GM23338 (cell line): ENCODE results near the gene FCN3. TPM values are rescaled to one million over a fixed set of nuclear protein-coding genes. Genes with fewer than 3 reads are reported as not detected.

ENCODE experiments used
- ATAC-seq: fragments of 200-7000 bp; cut with Tn5 transposase; 3 replicates; pipeline ENCODE4 v1.9.1; 2020
- DNase-seq: peaks from one replicate; pipeline ENCODE4 v3.0.0-alpha.2; 2015; ENCODE audit warnings: low spot score
- H2AFZ ChIP-seq: fragments of 200-600 bp; sonication (generic); 2 replicates; pipeline ENCODE4 v1.8.0; 2016; ENCODE audit warnings: antibody characterized with exemption, mild to moderate bottlenecking, moderate library complexity
- H3F3A ChIP-seq: fragments of 200-600 bp; sonication (generic); replicated peaks from 2 replicates; pipeline ENCODE4 v1.8.0; 2017; ENCODE audit warnings: antibody characterized with exemption, mixed run types, low read depth
- H3K27ac ChIP-seq: fragments of 200-600 bp; sonication (generic); 2 replicates; pipeline ENCODE4 v1.6.1; 2016; ENCODE audit warnings: low read depth
- H3K27me3 ChIP-seq: fragments of 200-600 bp; sonication (generic); 2 replicates; pipeline ENCODE4 v1.8.0; 2016; ENCODE audit warnings: mild to moderate bottlenecking, mixed run types, moderate library complexity; ENCODE audit not compliant: insufficient read depth
- H3K36me3 ChIP-seq: fragments of 200-600 bp; sonication (generic); 2 replicates; pipeline ENCODE4 v1.8.0; 2016; ENCODE audit warnings: mild to moderate bottlenecking; ENCODE audit not compliant: insufficient read depth
- H3K4me1 ChIP-seq: fragments of 200-600 bp; sonication (generic); 2 replicates; pipeline ENCODE4 v1.8.0; 2016; ENCODE audit warnings: mild to moderate bottlenecking, moderate library complexity; ENCODE audit not compliant: insufficient read depth
- H3K4me2 ChIP-seq: fragments of 200-600 bp; sonication (generic); 2 replicates; pipeline ENCODE4 v1.7.1; 2017; ENCODE audit warnings: mixed run types
- H3K4me3 ChIP-seq: fragments of 200-600 bp; sonication (generic); 2 replicates; pipeline ENCODE4 v1.6.1; 2016; ENCODE audit warnings: mixed run types
- H3K79me2 ChIP-seq: fragments of 200-600 bp; sonication (generic); replicated peaks from 2 replicates; pipeline ENCODE4 v1.8.0; 2017; ENCODE audit warnings: mild to moderate bottlenecking; ENCODE audit not compliant: insufficient read depth
- H3K9me2 ChIP-seq: fragments of 200-600 bp; sonication (generic); 2 replicates; pipeline ENCODE4 v1.8.0; 2017; ENCODE audit not compliant: insufficient read depth
- H4K20me1 ChIP-seq: fragments of 200-600 bp; sonication (generic); replicated peaks from 2 replicates; pipeline ENCODE4 v1.8.0; 2017; ENCODE audit warnings: mild to moderate bottlenecking; ENCODE audit not compliant: insufficient read depth
- H3K27ac Mint-ChIP-seq: 2 replicates; pipeline ENCODE4 v1.8.0; 2020; ENCODE audit warnings: inconsistent platforms, mild to moderate bottlenecking, moderate library complexity, mixed read lengths
- H3K27me3 Mint-ChIP-seq: 3 replicates; pipeline ENCODE4 v1.8.0; 2022; ENCODE audit warnings: low read depth, mild to moderate bottlenecking, moderate library complexity, mixed read lengths, inconsistent platforms; ENCODE audit not compliant: insufficient read depth, poor library complexity
- H3K36me3 Mint-ChIP-seq: 3 replicates; pipeline ENCODE4 v1.8.0; 2021; ENCODE audit warnings: low read depth, mild to moderate bottlenecking, inconsistent platforms, moderate library complexity, mixed read lengths
- H3K4me1 Mint-ChIP-seq: 3 replicates; pipeline ENCODE4 v1.8.0; 2020; ENCODE audit warnings: mild to moderate bottlenecking, inconsistent platforms, mixed read lengths
- H3K4me3 Mint-ChIP-seq: 3 replicates; pipeline ENCODE4 v1.8.0; 2021; ENCODE audit warnings: moderate library complexity, mild to moderate bottlenecking, inconsistent platforms, mixed read lengths
- H3K9me3 Mint-ChIP-seq: 3 replicates; pipeline ENCODE4 v1.8.0; 2020; ENCODE audit warnings: moderate library complexity, mild to moderate bottlenecking, inconsistent platforms, mixed read lengths
- CREB1 ChIP-seq: fragments of 250-450 bp; sonication (Bioruptor Pico); IDR thresholded peaks from 2 replicates; pipeline ENCODE4 v1.5.0; 2020; ENCODE audit warnings: low read depth, mild to moderate bottlenecking, moderate library complexity
- EZH2 ChIP-seq: fragments of 200-600 bp; sonication (generic); IDR thresholded peaks from one replicate; pipeline ENCODE4 v1.8.0; 2017; ENCODE audit warnings: antibody characterized with exemption, mild to moderate bottlenecking, low read depth; ENCODE audit not compliant: unreplicated experiment
- EZH2phosphoT487 ChIP-seq: fragments of 200-600 bp; sonication (generic); IDR thresholded peaks from one replicate; pipeline ENCODE4 v1.8.1; 2018; ENCODE audit warnings: antibody characterized with exemption; ENCODE audit not compliant: unreplicated experiment
- JUNB ChIP-seq: IDR thresholded peaks from one replicate; pipeline ENCODE4 v1.6.1; 2016; ENCODE audit warnings: antibody characterized with exemption; ENCODE audit not compliant: unreplicated experiment
- NANOG ChIP-seq: IDR thresholded peaks from 2 replicates; pipeline ENCODE4 v1.6.1; 2016; ENCODE audit warnings: antibody characterized with exemption, borderline replicate concordance
- POLR2AphosphoS5 ChIP-seq: IDR thresholded peaks from 2 replicates; pipeline ENCODE4 v1.6.1; 2016; ENCODE audit warnings: antibody characterized with exemption, low read depth
- STAT1 ChIP-seq: IDR thresholded peaks from one replicate; pipeline ENCODE4 v1.6.1; 2016; ENCODE audit warnings: antibody characterized with exemption; ENCODE audit not compliant: unreplicated experiment
- ZNF114 ChIP-seq: fragments of 250-450 bp; sonication (Bioruptor Pico); IDR thresholded peaks from 2 replicates; pipeline ENCODE4 v1.5.0; 2020; ENCODE audit warnings: mild to moderate bottlenecking, moderate library complexity
- ZNF331 ChIP-seq: fragments of 250-450 bp; sonication (Bioruptor Pico); IDR thresholded peaks from 2 replicates; pipeline ENCODE4 v1.5.0; 2020; ENCODE audit warnings: low read depth, mild to moderate bottlenecking, moderate library complexity
- polyA plus RNA-seq: library from polyadenylated mRNA; unstranded; fragments of >200 nt; fragmentation: Nextera tagmentation; extraction: Ambion mirVana; gene quantifications from 2 replicates; pipeline ENCODE4 v1.2.1, GENCODE V29; 2016
- total RNA-seq: library from RNA; depleted of rRNA; stranded (reverse); fragments of >200 nt; shearing (Covaris generic); gene quantifications from 2 replicates; pipeline ENCODE4 v1.2.3, GENCODE V29; 2014
- TF ChIP-seq, protein P1 (sequence below): fragments of 250-450 bp; sonication (Bioruptor Pico); IDR thresholded peaks from 2 replicates; pipeline ENCODE4 v1.5.0; 2020; ENCODE audit warnings: mild to moderate bottlenecking, moderate library complexity
- TF ChIP-seq, protein P2 (sequence below): IDR thresholded peaks from 2 replicates; pipeline ENCODE4 v1.6.1; 2016; ENCODE audit warnings: antibody characterized with exemption
- TF ChIP-seq, protein P3 (sequence below), 2 experiments: fragments of 200-600 bp in 1 of 2; sonication (generic) in 1 of 2; conservative IDR thresholded peaks; 2 replicates each; pipeline versions ENCODE4 v1.5.1 to v1.6.1; 2016 to 2017; ENCODE audit warnings: antibody characterized with exemption in 2 of 2, low read depth in 2 of 2, mild to moderate bottlenecking in 2 of 2, moderate library complexity in 1 of 2
- TF ChIP-seq, protein P4 (sequence below): IDR thresholded peaks from one replicate; pipeline ENCODE4 v1.6.1; 2018; ENCODE audit warnings: antibody characterized with exemption; ENCODE audit not compliant: unreplicated experiment

The FCN3 gene
- total and polyA plus RNA-seq, 2 experiments from 2014 or later: 0.49 TPM; not detected in 1

DNA sequence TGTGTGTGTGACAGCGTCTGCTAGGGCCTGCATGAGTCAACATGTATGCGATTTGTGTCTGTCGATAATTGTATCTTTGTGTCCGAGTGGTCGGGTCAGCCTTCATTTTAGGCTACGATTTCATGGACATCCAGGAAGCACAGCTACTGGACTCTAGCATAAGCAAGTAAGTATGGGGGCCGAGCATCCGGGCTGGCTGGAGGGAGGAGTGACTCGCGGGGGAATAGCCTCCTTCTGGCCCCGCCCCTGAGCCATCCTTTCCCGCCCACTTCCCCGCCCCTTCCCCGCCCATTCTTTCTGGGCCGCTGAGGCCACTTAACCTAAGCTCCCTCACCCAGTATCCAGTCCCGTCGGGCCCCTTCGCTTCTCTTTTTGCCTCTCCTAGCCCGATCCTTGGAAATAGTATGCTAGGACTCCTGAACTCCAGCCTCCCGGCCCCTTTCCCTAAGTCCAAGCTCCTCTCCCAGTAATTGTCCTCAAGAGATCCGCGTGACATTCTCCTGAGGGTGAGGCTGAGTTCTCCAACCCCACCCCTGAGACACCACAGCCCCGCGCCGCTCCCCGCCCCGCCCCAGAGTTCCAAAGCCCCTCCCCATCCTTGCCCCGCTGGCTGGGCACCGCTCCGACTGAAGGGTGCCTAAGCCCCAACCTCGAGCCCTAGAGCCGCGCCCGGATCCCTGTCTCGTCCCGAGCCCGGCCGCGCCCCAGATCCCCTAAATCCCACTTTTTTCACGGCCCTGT lies 9.1 kb downstream of the FCN3 start:
- Mint-ChIP-seq H3K36me3 (no peaks in the 10 kb centered on the region), H3K9me3 (no peaks in the 10 kb centered on the region), H3K27me3 (peaks cover 22% of the 10 kb centered on the region), H3K27ac (peak overlapping the region; percentile 86), H3K4me3 (peak overlapping the region; percentile 86), H3K4me1 (peaks cover 27% of the 10 kb centered on the region)
- ATAC-seq (peak; percentile 55), DNase-seq (peak; percentile 88)
- TF ChIP-seq POLR2AphosphoS5 (peak; percentile 69), STAT1 (peak; percentile 32), EZH2 (no peak), JUNB (no peak), NANOG (no peak), CREB1 (CRISPR knock-in tag) (no peak), ZNF114 (no peak), EZH2phosphoT487 (no peak), ZNF331 (CRISPR knock-in tag) (no peak)
- TF ChIP-seq, protein P1, sequence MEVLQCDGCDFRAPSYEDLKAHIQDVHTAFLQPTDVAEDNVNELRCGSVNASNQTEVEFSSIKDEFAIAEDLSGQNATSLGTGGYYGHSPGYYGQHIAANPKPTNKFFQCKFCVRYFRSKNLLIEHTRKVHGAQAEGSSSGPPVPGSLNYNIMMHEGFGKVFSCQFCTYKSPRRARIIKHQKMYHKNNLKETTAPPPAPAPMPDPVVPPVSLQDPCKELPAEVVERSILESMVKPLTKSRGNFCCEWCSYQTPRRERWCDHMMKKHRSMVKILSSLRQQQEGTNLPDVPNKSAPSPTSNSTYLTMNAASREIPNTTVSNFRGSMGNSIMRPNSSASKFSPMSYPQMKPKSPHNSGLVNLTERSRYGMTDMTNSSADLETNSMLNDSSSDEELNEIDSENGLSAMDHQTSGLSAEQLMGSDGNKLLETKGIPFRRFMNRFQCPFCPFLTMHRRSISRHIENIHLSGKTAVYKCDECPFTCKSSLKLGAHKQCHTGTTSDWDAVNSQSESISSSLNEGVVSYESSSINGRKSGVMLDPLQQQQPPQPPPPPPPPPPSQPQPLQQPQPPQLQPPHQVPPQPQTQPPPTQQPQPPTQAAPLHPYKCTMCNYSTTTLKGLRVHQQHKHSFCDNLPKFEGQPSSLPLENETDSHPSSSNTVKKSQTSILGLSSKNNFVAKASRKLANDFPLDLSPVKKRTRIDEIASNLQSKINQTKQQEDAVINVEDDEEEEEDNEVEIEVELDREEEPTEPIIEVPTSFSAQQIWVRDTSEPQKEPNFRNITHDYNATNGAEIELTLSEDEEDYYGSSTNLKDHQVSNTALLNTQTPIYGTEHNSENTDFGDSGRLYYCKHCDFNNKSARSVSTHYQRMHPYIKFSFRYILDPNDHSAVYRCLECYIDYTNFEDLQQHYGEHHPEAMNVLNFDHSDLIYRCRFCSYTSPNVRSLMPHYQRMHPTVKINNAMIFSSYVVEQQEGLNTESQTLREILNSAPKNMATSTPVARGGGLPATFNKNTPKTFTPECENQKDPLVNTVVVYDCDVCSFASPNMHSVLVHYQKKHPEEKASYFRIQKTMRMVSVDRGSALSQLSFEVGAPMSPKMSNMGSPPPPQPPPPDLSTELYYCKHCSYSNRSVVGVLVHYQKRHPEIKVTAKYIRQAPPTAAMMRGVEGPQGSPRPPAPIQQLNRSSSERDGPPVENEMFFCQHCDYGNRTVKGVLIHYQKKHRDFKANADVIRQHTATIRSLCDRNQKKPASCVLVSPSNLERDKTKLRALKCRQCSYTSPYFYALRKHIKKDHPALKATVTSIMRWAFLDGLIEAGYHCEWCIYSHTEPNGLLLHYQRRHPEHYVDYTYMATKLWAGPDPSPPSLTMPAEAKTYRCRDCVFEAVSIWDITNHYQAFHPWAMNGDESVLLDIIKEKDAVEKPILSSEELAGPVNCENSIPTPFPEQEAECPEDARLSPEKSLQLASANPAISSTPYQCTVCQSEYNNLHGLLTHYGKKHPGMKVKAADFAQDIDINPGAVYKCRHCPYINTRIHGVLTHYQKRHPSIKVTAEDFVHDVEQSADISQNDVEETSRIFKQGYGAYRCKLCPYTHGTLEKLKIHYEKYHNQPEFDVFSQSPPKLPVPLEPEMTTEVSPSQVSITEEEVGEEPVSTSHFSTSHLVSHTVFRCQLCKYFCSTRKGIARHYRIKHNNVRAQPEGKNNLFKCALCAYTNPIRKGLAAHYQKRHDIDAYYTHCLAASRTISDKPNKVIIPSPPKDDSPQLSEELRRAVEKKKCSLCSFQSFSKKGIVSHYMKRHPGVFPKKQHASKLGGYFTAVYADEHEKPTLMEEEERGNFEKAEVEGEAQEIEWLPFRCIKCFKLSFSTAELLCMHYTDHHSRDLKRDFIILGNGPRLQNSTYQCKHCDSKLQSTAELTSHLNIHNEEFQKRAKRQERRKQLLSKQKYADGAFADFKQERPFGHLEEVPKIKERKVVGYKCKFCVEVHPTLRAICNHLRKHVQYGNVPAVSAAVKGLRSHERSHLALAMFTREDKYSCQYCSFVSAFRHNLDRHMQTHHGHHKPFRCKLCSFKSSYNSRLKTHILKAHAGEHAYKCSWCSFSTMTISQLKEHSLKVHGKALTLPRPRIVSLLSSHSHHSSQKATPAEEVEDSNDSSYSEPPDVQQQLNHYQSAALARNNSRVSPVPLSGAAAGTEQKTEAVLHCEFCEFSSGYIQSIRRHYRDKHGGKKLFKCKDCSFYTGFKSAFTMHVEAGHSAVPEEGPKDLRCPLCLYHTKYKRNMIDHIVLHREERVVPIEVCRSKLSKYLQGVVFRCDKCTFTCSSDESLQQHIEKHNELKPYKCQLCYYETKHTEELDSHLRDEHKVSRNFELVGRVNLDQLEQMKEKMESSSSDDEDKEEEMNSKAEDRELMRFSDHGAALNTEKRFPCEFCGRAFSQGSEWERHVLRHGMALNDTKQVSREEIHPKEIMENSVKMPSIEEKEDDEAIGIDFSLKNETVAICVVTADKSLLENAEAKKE: no peak
- TF ChIP-seq, protein P2, sequence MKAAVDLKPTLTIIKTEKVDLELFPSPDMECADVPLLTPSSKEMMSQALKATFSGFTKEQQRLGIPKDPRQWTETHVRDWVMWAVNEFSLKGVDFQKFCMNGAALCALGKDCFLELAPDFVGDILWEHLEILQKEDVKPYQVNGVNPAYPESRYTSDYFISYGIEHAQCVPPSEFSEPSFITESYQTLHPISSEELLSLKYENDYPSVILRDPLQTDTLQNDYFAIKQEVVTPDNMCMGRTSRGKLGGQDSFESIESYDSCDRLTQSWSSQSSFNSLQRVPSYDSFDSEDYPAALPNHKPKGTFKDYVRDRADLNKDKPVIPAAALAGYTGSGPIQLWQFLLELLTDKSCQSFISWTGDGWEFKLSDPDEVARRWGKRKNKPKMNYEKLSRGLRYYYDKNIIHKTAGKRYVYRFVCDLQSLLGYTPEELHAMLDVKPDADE: no peak
- TF ChIP-seq, protein P3, sequence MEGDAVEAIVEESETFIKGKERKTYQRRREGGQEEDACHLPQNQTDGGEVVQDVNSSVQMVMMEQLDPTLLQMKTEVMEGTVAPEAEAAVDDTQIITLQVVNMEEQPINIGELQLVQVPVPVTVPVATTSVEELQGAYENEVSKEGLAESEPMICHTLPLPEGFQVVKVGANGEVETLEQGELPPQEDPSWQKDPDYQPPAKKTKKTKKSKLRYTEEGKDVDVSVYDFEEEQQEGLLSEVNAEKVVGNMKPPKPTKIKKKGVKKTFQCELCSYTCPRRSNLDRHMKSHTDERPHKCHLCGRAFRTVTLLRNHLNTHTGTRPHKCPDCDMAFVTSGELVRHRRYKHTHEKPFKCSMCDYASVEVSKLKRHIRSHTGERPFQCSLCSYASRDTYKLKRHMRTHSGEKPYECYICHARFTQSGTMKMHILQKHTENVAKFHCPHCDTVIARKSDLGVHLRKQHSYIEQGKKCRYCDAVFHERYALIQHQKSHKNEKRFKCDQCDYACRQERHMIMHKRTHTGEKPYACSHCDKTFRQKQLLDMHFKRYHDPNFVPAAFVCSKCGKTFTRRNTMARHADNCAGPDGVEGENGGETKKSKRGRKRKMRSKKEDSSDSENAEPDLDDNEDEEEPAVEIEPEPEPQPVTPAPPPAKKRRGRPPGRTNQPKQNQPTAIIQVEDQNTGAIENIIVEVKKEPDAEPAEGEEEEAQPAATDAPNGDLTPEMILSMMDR (conservative IDR thresholded peaks at IDR 0.05; ENCODE audit: low read depth in 2 of 2): no peak
- TF ChIP-seq, protein P4, sequence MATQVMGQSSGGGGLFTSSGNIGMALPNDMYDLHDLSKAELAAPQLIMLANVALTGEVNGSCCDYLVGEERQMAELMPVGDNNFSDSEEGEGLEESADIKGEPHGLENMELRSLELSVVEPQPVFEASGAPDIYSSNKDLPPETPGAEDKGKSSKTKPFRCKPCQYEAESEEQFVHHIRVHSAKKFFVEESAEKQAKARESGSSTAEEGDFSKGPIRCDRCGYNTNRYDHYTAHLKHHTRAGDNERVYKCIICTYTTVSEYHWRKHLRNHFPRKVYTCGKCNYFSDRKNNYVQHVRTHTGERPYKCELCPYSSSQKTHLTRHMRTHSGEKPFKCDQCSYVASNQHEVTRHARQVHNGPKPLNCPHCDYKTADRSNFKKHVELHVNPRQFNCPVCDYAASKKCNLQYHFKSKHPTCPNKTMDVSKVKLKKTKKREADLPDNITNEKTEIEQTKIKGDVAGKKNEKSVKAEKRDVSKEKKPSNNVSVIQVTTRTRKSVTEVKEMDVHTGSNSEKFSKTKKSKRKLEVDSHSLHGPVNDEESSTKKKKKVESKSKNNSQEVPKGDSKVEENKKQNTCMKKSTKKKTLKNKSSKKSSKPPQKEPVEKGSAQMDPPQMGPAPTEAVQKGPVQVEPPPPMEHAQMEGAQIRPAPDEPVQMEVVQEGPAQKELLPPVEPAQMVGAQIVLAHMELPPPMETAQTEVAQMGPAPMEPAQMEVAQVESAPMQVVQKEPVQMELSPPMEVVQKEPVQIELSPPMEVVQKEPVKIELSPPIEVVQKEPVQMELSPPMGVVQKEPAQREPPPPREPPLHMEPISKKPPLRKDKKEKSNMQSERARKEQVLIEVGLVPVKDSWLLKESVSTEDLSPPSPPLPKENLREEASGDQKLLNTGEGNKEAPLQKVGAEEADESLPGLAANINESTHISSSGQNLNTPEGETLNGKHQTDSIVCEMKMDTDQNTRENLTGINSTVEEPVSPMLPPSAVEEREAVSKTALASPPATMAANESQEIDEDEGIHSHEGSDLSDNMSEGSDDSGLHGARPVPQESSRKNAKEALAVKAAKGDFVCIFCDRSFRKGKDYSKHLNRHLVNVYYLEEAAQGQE: no peak
- H3F3A ChIP-seq: peaks cover 17% of the 10 kb centered on the region; the same call in 1 of the 2 replicates
- H3K4me3 ChIP-seq: peak overlapping the region; percentile 89
- H3K4me2 ChIP-seq: peak overlapping the region; percentile 99
- no peaks in the 10 kb centered on the region for H3K36me3 ChIP-seq
- H3K9me2 ChIP-seq: no peaks in the 10 kb centered on the region
- peak overlapping the region; percentile 98; the same call in 1 of the 2 replicates for H2AFZ ChIP-seq
- H3K27ac ChIP-seq: no peak overlapping the region
- no peaks in the 10 kb centered on the region for H3K79me2 ChIP-seq
- peaks cover 16% of the 10 kb centered on the region for H3K4me1 ChIP-seq
- no peaks in the 10 kb centered on the region for H4K20me1 ChIP-seq
- peaks cover 18% of the 10 kb centered on the region for H3K27me3 ChIP-seq
